Endothelial cell of umbilical vein (primary cell): ENCODE data around the gene TTC21B. TPM values are rescaled to one million over a fixed set of nuclear protein-coding genes. Genes with fewer than 3 reads are reported as not detected.

Experiments
- BruUV-seq: library from RNA; stranded (reverse); fragments of 400-500 nt; replicated peaks from 2 replicates; lab custom pipeline; 2021; lab: Mats Ljungman, UMichigan
- CTCF ChIA-PET: fragments of 300-600, 350-600 bp; sonication (Branson Sonifier 250); formaldehyde crosslinking; loops from one replicate; lab custom pipeline; 2021; ENCODE audit warnings: antibody characterized with exemption, inconsistent platforms; lab: Charles Lee
- POLR2A ChIA-PET: fragments of 300-600, 350-600 bp; sonication (Branson Sonifier 250); formaldehyde crosslinking; loops from one replicate; lab custom pipeline; 2021; ENCODE audit warnings: antibody characterized with exemption, inconsistent platforms; lab: Charles Lee
- DNase-seq: peaks from one replicate; pipeline ENCODE4 v3.0.0-alpha.2; 2011; ENCODE audit warnings: low read depth, low spot score
- FAIRE-seq: peaks from 2 replicates; lab custom pipeline; 2011; peaks lifted over from hg19 to GRCh38; lab: Jason Lieb, UNC
- H2AFZ ChIP-seq: 2 replicates; pipeline ENCODE4 v1.6.0; 2012; ENCODE audit warnings: low read depth, low read length, control low read depth, inconsistent platforms
- H3K27ac ChIP-seq: 2 replicates; pipeline ENCODE4 v1.5.1; 2011; ENCODE audit warnings: low read depth, mild to moderate bottlenecking, control low read depth, low read length, moderate library complexity; ENCODE audit not compliant: insufficient read depth
- H3K27me3 ChIP-seq, 2 experiments: 2 replicates each; pipeline versions ENCODE4 v1.6.0 to v1.6.1; 2011; ENCODE audit warnings: low read length in 2 of 2, mixed read lengths in 1 of 2; ENCODE audit not compliant: control insufficient read depth in 2 of 2, insufficient read depth in 2 of 2
- H3K36me3 ChIP-seq, 2 experiments: 2 replicates in 1 of 2; 3 replicates in 1 of 2; pipeline ENCODE4 v1.5.1; 2011; ENCODE audit warnings: low read length in 2 of 2, mild to moderate bottlenecking in 1 of 2, moderate library complexity in 1 of 2; ENCODE audit not compliant: control insufficient read depth in 2 of 2, insufficient read depth in 2 of 2; ENCODE audit errors: extremely low read depth in 1 of 2
- H3K4me1 ChIP-seq: 3 replicates; pipeline ENCODE4 v1.5.1; 2011; ENCODE audit warnings: mild to moderate bottlenecking, low read length; ENCODE audit not compliant: control insufficient read depth, insufficient read depth; ENCODE audit errors: extremely low read depth
- H3K4me2 ChIP-seq: 2 replicates; pipeline ENCODE4 v1.6.1; 2011; ENCODE audit warnings: low read length, control low read depth, mixed read lengths; ENCODE audit not compliant: insufficient read depth
- H3K4me3 ChIP-seq, 3 experiments: fragments of 200-600 bp in 1 of 3; sonication (generic), shearing (Covaris generic) in 1 of 3; replicated peaks in 1 of 3; 2 replicates each; pipeline ENCODE4 v1.5.1; 2011 to 2016; ENCODE audit warnings: control low read depth in 3 of 3, low read length in 3 of 3, mild to moderate bottlenecking in 2 of 3, inconsistent platforms in 1 of 3, low read depth in 1 of 3, moderate library complexity in 1 of 3; ENCODE audit not compliant: insufficient read depth in 1 of 3
- H3K79me2 ChIP-seq: 2 replicates; pipeline ENCODE4 v1.6.0; 2012; ENCODE audit warnings: low read length, inconsistent platforms; ENCODE audit not compliant: control insufficient read depth, insufficient read depth
- H3K9ac ChIP-seq: replicated peaks from 2 replicates; pipeline ENCODE3; 2011; ENCODE audit warnings: low read length, control low read depth; ENCODE audit not compliant: insufficient read depth; ENCODE audit errors: extremely low read depth
- H3K9me1 ChIP-seq: replicated peaks from 3 replicates; pipeline ENCODE4 v1.6.0; 2011; ENCODE audit warnings: mild to moderate bottlenecking, low read length; ENCODE audit not compliant: control insufficient read depth, insufficient read depth; ENCODE audit errors: extremely low read depth
- H3K9me3 ChIP-seq: replicated peaks from 2 replicates; pipeline ENCODE4 v1.5.1; 2012; ENCODE audit warnings: low read length, inconsistent platforms; ENCODE audit not compliant: control insufficient read depth, insufficient read depth
- H4K20me1 ChIP-seq: replicated peaks from 2 replicates; pipeline ENCODE3; 2011; ENCODE audit warnings: mild to moderate bottlenecking, low read length; ENCODE audit not compliant: control insufficient read depth, insufficient read depth; ENCODE audit errors: extremely low read depth
- CTCF ChIP-seq, 2 donors: IDR thresholded peaks; 1 replicate in 1 of 2; 2 replicates in 1 of 2; pipeline ENCODE4 v1.5.1; 2011; ENCODE audit warnings: low read length in 2 of 2, mild to moderate bottlenecking in 2 of 2, moderate library complexity in 2 of 2, control low read depth in 1 of 2, inconsistent platforms in 1 of 2, low read depth in 1 of 2; ENCODE audit not compliant: insufficient read depth in 1 of 2; ENCODE audit errors: extremely low read depth in 1 of 2
- EZH2 ChIP-seq: IDR thresholded peaks from 2 replicates; pipeline ENCODE4 v1.6.1; 2012; ENCODE audit warnings: borderline replicate concordance, low read depth, mild to moderate bottlenecking, moderate library complexity, low read length, inconsistent platforms; ENCODE audit not compliant: severe bottlenecking
- FOS ChIP-seq: IDR thresholded peaks from 2 replicates; pipeline ENCODE4 v1.6.1; 2011; ENCODE audit warnings: mild to moderate bottlenecking, low read length, moderate library complexity, borderline replicate concordance; ENCODE audit not compliant: insufficient read depth
- GATA2 ChIP-seq: IDR thresholded peaks from 2 replicates; pipeline ENCODE4 v1.7.0; 2011; ENCODE audit warnings: low read depth, mild to moderate bottlenecking, moderate library complexity, mixed read lengths, low read length; ENCODE audit not compliant: insufficient read length, insufficient read depth
- JUN ChIP-seq: IDR thresholded peaks from 2 replicates; pipeline ENCODE4 v1.6.1; 2011; ENCODE audit warnings: borderline replicate concordance, low read depth; ENCODE audit not compliant: insufficient read length, insufficient read depth
- MAX ChIP-seq: IDR thresholded peaks from 2 replicates; pipeline ENCODE4 v1.6.1; 2011; ENCODE audit not compliant: insufficient read depth, insufficient read length
- MYC ChIP-seq: IDR thresholded peaks from one replicate; pipeline ENCODE4 v1.6.1; 2011; ENCODE audit warnings: mild to moderate bottlenecking, low read depth, low read length
- POLR2A ChIP-seq: IDR thresholded peaks from 2 replicates; pipeline ENCODE4 v1.6.1; 2012; ENCODE audit warnings: low read depth, mild to moderate bottlenecking, control low read depth, low read length
- POLR2AphosphoS5 ChIP-seq: IDR thresholded peaks from 2 replicates; pipeline ENCODE4 v1.6.1; 2012; ENCODE audit warnings: low read depth, mild to moderate bottlenecking, control low read depth, low read length, moderate library complexity; ENCODE audit not compliant: insufficient read depth
- dilution Hi-C: fragments of 300-500 bp; cut with MboI; formaldehyde crosslinking; loops from one replicate; pipeline ENCODE4 v1.15.0; 2019; ENCODE audit warnings: low sequenced_read_pairs; ENCODE audit not compliant: extremely low pct_ligation_motif_present
- intact Hi-C: fragments of 100-400 bp; cut with micrococcal nuclease; formaldehyde crosslinking; loops from one replicate; pipeline ENCODE4 v1.10.0; 2022
- polyA plus RNA-seq, 4 experiments: library from polyadenylated mRNA; depleted of rRNA in 3 of 4; stranded (reverse) in 3 of 4; unstranded in 1 of 4; fragments of >200 nt; gene quantifications; 2 replicates each; pipeline versions ENCODE4 v1.2.1 to v1.2.3, GENCODE V29; 2011 to 2012; ENCODE audit warnings: missing spikeins in 1 of 4
- total RNA-seq: library from RNA; stranded (reverse); gene quantifications from 2 replicates; pipeline ENCODE4 v1.2.3, GENCODE V29; 2021

TTC21B gene
- total and polyA plus RNA-seq, 2 donors (not counting 3 experiments of a cell fraction or from before 2014, with no cell fraction given), result 8.0 to 21.9 TPM

- ChIA-PET POLR2A (no interaction called here), CTCF (no interaction called here)
- Histone ChIP-seq H3K4me3 (no peak overlapping the region), H3K4me2 (no peak overlapping the region), H3K27ac (no peak overlapping the region), H3K79me2 (no peaks in the 10 kb centered on the region), H3K27me3 (no peaks in the 10 kb centered on the region), H4K20me1 (no peaks in the 10 kb centered on the region), H3K9me1 (no peaks in the 10 kb centered on the region), H3K9ac (no peak overlapping the region), H3K36me3 (peaks cover 4 to 6% of the 10 kb centered on the region in 2 experiments), H3K4me1 (no peaks in the 10 kb centered on the region), H3K9me3 (no peaks in the 10 kb centered on the region), H2AFZ (no peak overlapping the region)
- DNase-seq (no peak), FAIRE-seq (no peak)
- no TSS peak for BruUV-seq
- intact Hi-C loops (no loop called here), dilution Hi-C loops (no loop called here)
- TF ChIP-seq POLR2AphosphoS5 (no peak), FOS (no peak), GATA2 (no peak), EZH2 (no peak), CTCF (IDR thresholded peaks at IDR 0.05; ENCODE audit: extremely low read depth in 1 of 2, insufficient read depth in 1 of 2, low read depth in 1 of 2, low read length in 2 of 2) (no peak), POLR2A (no peak), JUN (no peak), MYC (no peak), MAX (no peak)
Observed at GRCh38 chr2:165924946-165925345, 28.6 kb downstream of the TTC21B start.
